ENCODE measurements around the gene NPNT.

The NPNT gene

DNA sequence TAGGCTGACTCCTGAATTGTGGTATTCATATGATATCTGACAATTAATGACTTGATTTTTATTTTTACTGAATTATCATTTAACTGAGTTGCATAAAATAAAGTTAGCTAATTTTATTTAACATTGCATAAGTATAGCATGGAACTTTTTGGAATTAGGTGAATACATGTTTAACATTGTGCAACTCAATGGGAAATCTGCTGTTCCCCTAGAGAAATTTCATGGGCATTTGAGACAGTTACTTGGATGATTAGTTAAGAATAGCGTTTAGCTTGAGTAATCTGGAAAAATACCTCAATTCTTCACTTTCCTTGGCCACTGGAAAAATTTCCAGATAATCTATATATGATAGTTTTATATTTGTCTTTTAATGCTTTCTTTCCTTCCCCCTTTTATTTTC is 42.5 kb downstream of the NPNT start:
- Histone ChIP-seq H3K27me3 (ENCODE audit: insufficient read depth, low read length) (no peaks in the 10 kb centered on the region), H3K36me3 (ENCODE audit: control insufficient read depth in 1 of 2, insufficient read depth in 2 of 2, low read length in 2 of 2) (no peaks in the 10 kb centered on the region), H3K4ac (ENCODE audit: low read depth, low read length) (no peak overlapping the region), H3K18ac (ENCODE audit: low read length) (no peak overlapping the region), H3K79me1 (ENCODE audit: low read length) (no peaks in the 10 kb centered on the region), H2BK12ac (ENCODE audit: low read length) (no peak overlapping the region), H2AFZ (ENCODE audit: insufficient read depth, low read length, poor library complexity) (no peak overlapping the region), H4K12ac (ENCODE audit: low read depth, low read length) (no peak overlapping the region), H3K14ac (ENCODE audit: low read length) (no peak overlapping the region), H3K4me3 (ENCODE audit: low read depth, low read length) (no peak overlapping the region), H3K4me1 (ENCODE audit: control insufficient read depth in 1 of 2, insufficient read depth in 2 of 2, low read length in 2 of 2) (no peaks in the 10 kb centered on the region), H3K79me2 (ENCODE audit: control insufficient read depth, insufficient read depth, low read length, poor library complexity) (no peaks in the 10 kb centered on the region), H2AK5ac (ENCODE audit: low read length) (no peak overlapping the region), H3K4me2 (ENCODE audit: low read length) (no peak overlapping the region), H2BK120ac (ENCODE audit: insufficient read depth, low read length, poor library complexity) (no peak overlapping the region), H2BK5ac (ENCODE audit: low read depth, low read length, poor library complexity) (no peak overlapping the region), H4K8ac (ENCODE audit: low read depth, low read length) (no peak overlapping the region), H3K9me3 (ENCODE audit: insufficient read depth, low read depth, low read length) (no peaks in the 10 kb centered on the region), H3K27ac (ENCODE audit: low read depth, low read length) (no peak overlapping the region), H4K91ac (ENCODE audit: low read depth, low read length) (no peak overlapping the region), H3K9ac (ENCODE audit: low read length) (no peak overlapping the region), H3K23ac (ENCODE audit: low read length) (no peak overlapping the region)
- WGBS (ENCODE audit: extremely low coverage, insufficient coverage, insufficient read length) = no CpG with 5 or more reads among the region's 1 CpG
- no peak for DNase-seq

DNA sequence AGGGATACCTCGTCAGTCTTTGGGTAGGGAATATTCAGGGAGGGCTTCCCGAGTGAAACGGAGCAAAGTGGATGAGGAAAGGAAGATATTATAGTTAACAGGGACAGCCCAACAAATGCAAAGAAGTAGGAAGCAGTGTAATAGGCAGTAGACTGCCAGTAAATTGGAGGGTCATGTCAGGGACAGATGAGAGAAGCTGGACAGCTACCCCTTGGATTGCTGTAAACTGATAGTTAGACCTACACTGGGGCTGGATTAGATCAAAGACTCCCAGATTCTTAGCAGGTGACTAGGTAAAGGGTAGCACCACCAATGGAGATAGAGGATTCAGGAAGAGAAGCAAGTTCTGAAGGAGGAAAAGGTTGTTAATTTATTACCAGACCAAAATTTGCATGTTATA is 48.0 kb downstream of the NPNT start:
- Histone ChIP-seq H2BK5ac (ENCODE audit: low read depth, low read length, poor library complexity) (no peak overlapping the region), H3K4me1 (ENCODE audit: control insufficient read depth in 1 of 2, insufficient read depth in 2 of 2, low read length in 2 of 2) (no peaks in the 10 kb centered on the region), H3K23ac (ENCODE audit: low read length) (no peak overlapping the region), H3K9ac (ENCODE audit: low read length) (no peak overlapping the region), H3K18ac (ENCODE audit: low read length) (no peak overlapping the region), H2AK5ac (ENCODE audit: low read length) (no peak overlapping the region), H3K27ac (ENCODE audit: low read depth, low read length) (no peak overlapping the region), H3K4ac (ENCODE audit: low read depth, low read length) (no peak overlapping the region), H3K79me2 (ENCODE audit: control insufficient read depth, insufficient read depth, low read length, poor library complexity) (no peaks in the 10 kb centered on the region), H2BK12ac (ENCODE audit: low read length) (no peak overlapping the region), H3K4me3 (ENCODE audit: low read depth, low read length) (no peak overlapping the region), H3K4me2 (ENCODE audit: low read length) (no peak overlapping the region), H3K36me3 (ENCODE audit: control insufficient read depth in 1 of 2, insufficient read depth in 2 of 2, low read length in 2 of 2) (no peaks in the 10 kb centered on the region), H3K9me3 (ENCODE audit: insufficient read depth, low read depth, low read length) (no peaks in the 10 kb centered on the region), H3K14ac (ENCODE audit: low read length) (no peak overlapping the region), H3K27me3 (ENCODE audit: insufficient read depth, low read length) (no peaks in the 10 kb centered on the region), H4K8ac (ENCODE audit: low read depth, low read length) (no peak overlapping the region), H4K91ac (ENCODE audit: low read depth, low read length) (no peak overlapping the region), H4K12ac (ENCODE audit: low read depth, low read length) (no peak overlapping the region), H2AFZ (ENCODE audit: insufficient read depth, low read length, poor library complexity) (no peak overlapping the region), H3K79me1 (ENCODE audit: low read length) (no peaks in the 10 kb centered on the region), H2BK120ac (ENCODE audit: insufficient read depth, low read length, poor library complexity) (no peak overlapping the region)
- DNase-seq = no peak
- WGBS (ENCODE audit: extremely low coverage, insufficient coverage, insufficient read length) = no CpG with 5 or more reads among the region's 3 CpGs

GRCh38 chr4:105944540-105944939 is 49.3 kb downstream of the NPNT start:
- Histone ChIP-seq H3K18ac (ENCODE audit: low read length) (no peak overlapping the region), H2BK5ac (ENCODE audit: low read depth, low read length, poor library complexity) (no peak overlapping the region), H2AK5ac (ENCODE audit: low read length) (no peak overlapping the region), H2BK12ac (ENCODE audit: low read length) (no peak overlapping the region), H4K12ac (ENCODE audit: low read depth, low read length) (no peak overlapping the region), H3K9ac (ENCODE audit: low read length) (no peak overlapping the region), H3K4me1 (ENCODE audit: control insufficient read depth in 1 of 2, insufficient read depth in 2 of 2, low read length in 2 of 2) (no peaks in the 10 kb centered on the region), H3K79me1 (ENCODE audit: low read length) (peaks cover 1% of the 10 kb centered on the region), H3K23ac (ENCODE audit: low read length) (no peak overlapping the region), H4K8ac (ENCODE audit: low read depth, low read length) (no peak overlapping the region), H3K79me2 (ENCODE audit: control insufficient read depth, insufficient read depth, low read length, poor library complexity) (no peaks in the 10 kb centered on the region), H2BK120ac (ENCODE audit: insufficient read depth, low read length, poor library complexity) (no peak overlapping the region), H3K27me3 (ENCODE audit: insufficient read depth, low read length) (no peaks in the 10 kb centered on the region), H3K27ac (ENCODE audit: low read depth, low read length) (no peak overlapping the region), H3K4me3 (ENCODE audit: low read depth, low read length) (no peak overlapping the region), H3K4ac (ENCODE audit: low read depth, low read length) (no peak overlapping the region), H3K14ac (ENCODE audit: low read length) (no peak overlapping the region), H2AFZ (ENCODE audit: insufficient read depth, low read length, poor library complexity) (no peak overlapping the region), H4K91ac (ENCODE audit: low read depth, low read length) (no peak overlapping the region), H3K36me3 (ENCODE audit: control insufficient read depth in 1 of 2, insufficient read depth in 2 of 2, low read length in 2 of 2) (no peaks in the 10 kb centered on the region), H3K9me3 (ENCODE audit: insufficient read depth, low read depth, low read length) (no peaks in the 10 kb centered on the region), H3K4me2 (ENCODE audit: low read length) (no peak overlapping the region)
- no CpG with 5 or more reads among the region's 1 CpG for WGBS (ENCODE audit: extremely low coverage, insufficient coverage, insufficient read length)
- peak in 1 of 2 donors; percentile 34 for DNase-seq

DNA sequence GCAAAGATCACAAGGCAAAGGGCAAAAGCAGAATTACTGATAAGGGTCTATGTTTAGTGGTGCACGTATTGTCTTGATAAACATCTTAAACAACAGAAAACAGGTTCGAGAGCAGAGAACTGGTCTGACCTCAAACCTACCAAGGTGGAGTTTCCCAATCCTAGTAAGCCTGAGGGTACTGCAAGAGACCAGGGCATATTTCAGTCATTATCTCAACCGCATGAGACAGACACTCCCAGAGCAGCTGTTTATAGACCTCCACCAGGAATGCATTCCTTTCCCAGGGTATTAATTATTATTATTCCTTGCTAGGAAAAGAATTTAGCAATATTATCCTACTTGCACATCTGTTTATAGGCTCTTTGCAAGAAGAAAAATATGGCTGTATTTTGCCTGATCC is 51.5 kb downstream of the NPNT start:
- no peak overlapping the region for H3K27ac ChIP-seq (ENCODE audit: low read depth, low read length)
- no peaks in the 10 kb centered on the region for H3K27me3 ChIP-seq (ENCODE audit: insufficient read depth, low read length)
- H3K4ac ChIP-seq (ENCODE audit: low read depth, low read length) = no peak overlapping the region
- no peak overlapping the region for H2AFZ ChIP-seq (ENCODE audit: insufficient read depth, low read length, poor library complexity)
- no peaks in the 10 kb centered on the region for H3K79me2 ChIP-seq (ENCODE audit: control insufficient read depth, insufficient read depth, low read length, poor library complexity)
- H3K9ac ChIP-seq (ENCODE audit: low read length) = no peak overlapping the region
- WGBS (ENCODE audit: extremely low coverage, insufficient coverage, insufficient read length) = no CpG with 5 or more reads among the region's 3 CpGs
- peaks cover 1% of the 10 kb centered on the region for H3K79me1 ChIP-seq (ENCODE audit: low read length)
- no peak overlapping the region for H3K4me3 ChIP-seq (ENCODE audit: low read depth, low read length)
- no peak overlapping the region for H3K4me2 ChIP-seq (ENCODE audit: low read length)
- no peaks in the 10 kb centered on the region for H3K9me3 ChIP-seq (ENCODE audit: insufficient read depth, low read depth, low read length)
- no peak overlapping the region for H4K91ac ChIP-seq (ENCODE audit: low read depth, low read length)
- H4K8ac ChIP-seq (ENCODE audit: low read depth, low read length) = no peak overlapping the region
- no peaks in the 10 kb centered on the region for H3K36me3 ChIP-seq (ENCODE audit: control insufficient read depth in 1 of 2, insufficient read depth in 2 of 2, low read length in 2 of 2)
- H2BK5ac ChIP-seq (ENCODE audit: low read depth, low read length, poor library complexity) = no peak overlapping the region
- no peak overlapping the region for H2AK5ac ChIP-seq (ENCODE audit: low read length)
- H3K4me1 ChIP-seq (ENCODE audit: control insufficient read depth in 1 of 2, insufficient read depth in 2 of 2, low read length in 2 of 2) = peaks cover 4 to 5% of the 10 kb centered on the region in 2 experiments
- no peak overlapping the region for H3K14ac ChIP-seq (ENCODE audit: low read length)
- H3K18ac ChIP-seq (ENCODE audit: low read length) = no peak overlapping the region
- H4K12ac ChIP-seq (ENCODE audit: low read depth, low read length) = no peak overlapping the region
- no peak overlapping the region for H3K23ac ChIP-seq (ENCODE audit: low read length)
- H2BK12ac ChIP-seq (ENCODE audit: low read length) = no peak overlapping the region
- H2BK120ac ChIP-seq (ENCODE audit: insufficient read depth, low read length, poor library complexity) = no peak overlapping the region
- DNase-seq = peak; percentile 82 to 92

All from trophoblast cell (in vitro differentiated cells and primary cell).